HG03103 (cell line): ENCODE results near the gene RAB3A.

Experiments used
- ATAC-seq: cut with Tn5 transposase; IDR thresholded peaks from one replicate; pipeline ENCODE4 v1.9.1; 2021; ENCODE audit warnings: low read depth; ENCODE audit not compliant: unreplicated experiment

RAB3A gene

GRCh38 chr19:18202778-18203407, 949 bp downstream of the RAB3A start:
- ATAC-seq, result no peak

GRCh38 chr19:18202397-18202777, 1.5 kb downstream of the RAB3A start:
- no peak for ATAC-seq

- ATAC-seq, result no peak
These were observed 5.5 kb downstream of the RAB3A start for GRCh38 chr19:18198374-18198773.

- ATAC-seq, result no peak
These were observed 5.9 kb downstream of the RAB3A start for GRCh38 chr19:18197941-18198340.

GRCh38 chr19:18197306-18197705, 6.5 kb downstream of the RAB3A start:
- ATAC-seq, result no peak

- no peak for ATAC-seq
These were observed 7.4 kb downstream of the RAB3A start for GRCh38 chr19:18196511-18196845.

GRCh38 chr19:18194554-18195238, 9.1 kb downstream of the RAB3A start:
- ATAC-seq, result no peak

GRCh38 chr19:18194181-18194530, 9.7 kb downstream of the RAB3A start:
- no peak for ATAC-seq

GRCh38 chr19:18193388-18194180, 10.3 kb downstream of the RAB3A start:
- ATAC-seq, result no peak

- ATAC-seq, result peak; percentile 76
These were observed 11.0 kb downstream of the RAB3A start, which contains the start of gene MPV17L2 for GRCh38 chr19:18192673-18193387. TSS of gene MPV17L2 (plus strand) at chr19:18193218. CDS start at chr19:18193282, 64 bp downstream.

GRCh38 chr19:18191640-18192062, 12.2 kb downstream of the RAB3A start:
- ATAC-seq, result no peak

- no peak for ATAC-seq
These were observed 13.6 kb downstream of the RAB3A start for GRCh38 chr19:18190278-18190677.

GRCh38 chr19:18185538-18185937, 18.3 kb downstream of the RAB3A start:
- no peak for ATAC-seq

GRCh38 chr19:18183529-18183928, 20.3 kb downstream of the RAB3A start:
- ATAC-seq, result no peak

- ATAC-seq, result no peak
These were observed 23.9 kb downstream of the RAB3A start for GRCh38 chr19:18179957-18180356.

- no peak for ATAC-seq
These were observed 27.2 kb downstream of the RAB3A start for GRCh38 chr19:18176367-18177310.

- ATAC-seq, result no peak
These were observed 28.9 kb downstream of the RAB3A start for GRCh38 chr19:18174983-18175382.

- ATAC-seq, result no peak
These were observed 30.1 kb downstream of the RAB3A start, which contains the start of gene IFI30 for GRCh38 chr19:18173572-18174288. TSS of gene IFI30 (plus strand) at chr19:18173813. CDS start at chr19:18173842, 29 bp downstream.

GRCh38 chr19:18173054-18173571, 30.7 kb downstream of the RAB3A start:
- no peak for ATAC-seq
